ENCODE results near the gene TP63.
A peak's percentile ranks its signal among the peaks of the same experiment; 100 is the strongest.

The TP63 gene

DNA sequence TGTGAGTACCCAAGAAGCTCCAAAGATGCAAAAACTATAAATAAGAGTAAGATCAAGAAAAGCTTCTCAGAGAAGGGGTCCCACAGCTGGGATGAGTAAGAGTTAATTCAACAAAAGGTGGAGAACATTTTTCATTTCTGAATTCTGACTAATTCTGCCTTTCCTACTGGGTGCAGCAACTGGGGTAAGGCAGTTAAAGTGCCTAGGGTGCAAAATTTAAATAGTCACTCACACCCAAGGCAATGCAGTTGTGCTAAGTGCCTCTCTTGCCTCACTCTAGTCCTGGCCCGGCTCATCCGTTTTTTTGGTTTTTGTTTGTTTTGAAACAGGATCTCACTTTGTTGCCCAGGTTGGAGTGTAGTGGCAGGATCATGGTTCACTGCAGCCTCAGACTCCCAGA is 240.2 kb downstream of the TP63 start:
- TF ChIP-seq, protein P1, sequence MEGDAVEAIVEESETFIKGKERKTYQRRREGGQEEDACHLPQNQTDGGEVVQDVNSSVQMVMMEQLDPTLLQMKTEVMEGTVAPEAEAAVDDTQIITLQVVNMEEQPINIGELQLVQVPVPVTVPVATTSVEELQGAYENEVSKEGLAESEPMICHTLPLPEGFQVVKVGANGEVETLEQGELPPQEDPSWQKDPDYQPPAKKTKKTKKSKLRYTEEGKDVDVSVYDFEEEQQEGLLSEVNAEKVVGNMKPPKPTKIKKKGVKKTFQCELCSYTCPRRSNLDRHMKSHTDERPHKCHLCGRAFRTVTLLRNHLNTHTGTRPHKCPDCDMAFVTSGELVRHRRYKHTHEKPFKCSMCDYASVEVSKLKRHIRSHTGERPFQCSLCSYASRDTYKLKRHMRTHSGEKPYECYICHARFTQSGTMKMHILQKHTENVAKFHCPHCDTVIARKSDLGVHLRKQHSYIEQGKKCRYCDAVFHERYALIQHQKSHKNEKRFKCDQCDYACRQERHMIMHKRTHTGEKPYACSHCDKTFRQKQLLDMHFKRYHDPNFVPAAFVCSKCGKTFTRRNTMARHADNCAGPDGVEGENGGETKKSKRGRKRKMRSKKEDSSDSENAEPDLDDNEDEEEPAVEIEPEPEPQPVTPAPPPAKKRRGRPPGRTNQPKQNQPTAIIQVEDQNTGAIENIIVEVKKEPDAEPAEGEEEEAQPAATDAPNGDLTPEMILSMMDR (IDR thresholded peaks at IDR 0.05; ENCODE audit: control insufficient read depth, insufficient read depth, low read depth, low read length, missing control alignments), result no peak
- H3K4me3 ChIP-seq (ENCODE audit: control insufficient read depth, low read depth, low read length), result no peak overlapping the region
- DNase-seq (ENCODE audit: low read depth), result no peak

DNA sequence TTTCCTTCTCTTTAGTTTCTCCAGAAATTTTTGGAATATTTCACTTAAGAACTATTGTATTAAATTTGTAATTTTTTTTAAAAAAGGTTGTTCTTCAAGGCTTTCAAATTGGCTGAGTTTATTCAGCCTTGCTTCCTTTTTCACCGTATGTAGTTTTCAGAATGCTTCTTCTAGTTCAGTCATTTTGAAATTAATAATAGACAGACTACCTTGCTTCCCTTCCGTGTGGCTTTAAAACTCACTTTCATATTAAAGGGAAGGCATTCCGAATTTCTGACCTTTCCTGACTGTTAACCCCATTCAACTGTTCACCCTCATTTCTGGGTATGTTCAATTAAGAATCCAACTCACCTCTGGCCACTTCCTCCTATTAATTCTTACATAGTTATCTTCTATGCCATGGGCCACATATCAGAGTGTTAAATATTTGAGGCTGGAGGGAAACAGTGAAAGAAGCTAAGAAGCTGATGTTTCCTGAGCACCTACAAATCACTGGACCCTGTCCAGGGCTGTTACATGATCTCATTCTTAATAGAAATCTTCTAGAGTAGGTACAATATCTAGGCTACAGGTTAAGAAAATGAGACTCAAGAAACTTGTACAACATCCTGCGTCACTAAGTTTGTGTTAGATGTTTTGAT is 252.0 kb downstream of the TP63 start:
- TF ChIP-seq, protein P1 (IDR thresholded peaks at IDR 0.05; ENCODE audit: control insufficient read depth, insufficient read depth, low read depth, low read length, missing control alignments), result no peak
- DNase-seq (ENCODE audit: low read depth), result no peak
- no peak overlapping the region for H3K4me3 ChIP-seq (ENCODE audit: control insufficient read depth, low read depth, low read length)

DNA sequence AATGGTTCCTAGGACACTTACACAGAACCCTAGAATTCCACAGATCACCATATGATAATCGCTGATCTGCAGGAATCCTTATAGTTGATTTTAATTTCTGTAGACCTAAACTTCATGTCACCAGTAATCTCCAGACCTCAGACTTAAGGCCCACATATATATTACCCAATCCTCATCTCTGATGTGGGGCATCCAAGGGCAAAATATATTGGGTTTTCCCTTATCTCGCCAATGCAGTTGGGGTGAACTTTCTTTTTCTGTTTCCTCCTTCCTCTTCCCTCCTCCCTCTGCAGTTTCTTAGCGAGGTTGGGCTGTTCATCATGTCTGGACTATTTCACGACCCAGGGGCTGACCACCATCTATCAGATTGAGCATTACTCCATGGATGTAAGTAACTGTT is 259.3 kb downstream of the TP63 start:
- no peak overlapping the region for H3K4me3 ChIP-seq (ENCODE audit: control insufficient read depth, low read depth, low read length)
- DNase-seq (ENCODE audit: low read depth), result no peak
- TF ChIP-seq, protein P1 (IDR thresholded peaks at IDR 0.05; ENCODE audit: control insufficient read depth, insufficient read depth, low read depth, low read length, missing control alignments), result no peak

DNA sequence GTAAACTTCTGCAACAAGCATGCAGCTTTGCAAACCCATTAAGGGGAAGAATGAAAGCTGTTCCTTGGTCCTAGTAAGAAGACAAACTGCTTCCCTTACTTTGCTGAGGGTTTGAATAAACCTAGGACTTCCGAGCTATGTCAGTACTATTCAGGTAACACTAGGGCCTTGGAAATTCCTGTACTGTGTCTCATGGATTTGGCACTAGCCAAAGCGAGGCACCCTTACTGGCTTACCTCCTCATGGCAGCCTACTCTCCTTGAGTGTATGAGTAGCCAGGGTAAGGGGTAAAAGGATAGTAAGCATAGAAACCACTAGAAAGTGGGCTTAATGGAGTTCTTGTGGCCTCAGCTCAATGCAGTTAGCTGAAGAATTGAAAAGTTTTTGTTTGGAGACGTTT is 265.3 kb downstream of the TP63 start:
- TF ChIP-seq, protein P1 (IDR thresholded peaks at IDR 0.05; ENCODE audit: control insufficient read depth, insufficient read depth, low read depth, low read length, missing control alignments), result no peak
- DNase-seq (ENCODE audit: low read depth), result no peak
- no peak overlapping the region for H3K4me3 ChIP-seq (ENCODE audit: control insufficient read depth, low read depth, low read length)

DNA sequence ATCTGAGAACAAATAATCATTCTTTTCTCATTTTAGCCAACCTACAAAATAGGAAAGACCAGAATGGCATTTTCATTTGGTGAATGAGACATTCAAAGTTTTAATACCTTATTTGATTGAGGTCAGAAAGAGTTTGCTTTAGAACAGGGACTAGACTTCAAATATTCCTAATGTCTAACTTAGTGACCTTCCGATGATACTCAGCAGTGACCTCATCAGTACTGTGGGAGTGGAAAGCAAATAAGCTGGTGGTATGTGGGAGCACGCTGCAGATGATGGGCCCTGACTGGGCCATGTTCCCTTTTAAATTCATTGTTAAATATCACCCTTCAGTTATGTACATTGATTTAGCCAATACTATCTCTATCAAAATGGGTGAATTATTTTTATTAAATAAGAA is 266.2 kb downstream of the TP63 start:
- H3K4me3 ChIP-seq (ENCODE audit: control insufficient read depth, low read depth, low read length), result no peak overlapping the region
- TF ChIP-seq, protein P1 (IDR thresholded peaks at IDR 0.05; ENCODE audit: control insufficient read depth, insufficient read depth, low read depth, low read length, missing control alignments), result no peak
- no peak for DNase-seq (ENCODE audit: low read depth)

DNA sequence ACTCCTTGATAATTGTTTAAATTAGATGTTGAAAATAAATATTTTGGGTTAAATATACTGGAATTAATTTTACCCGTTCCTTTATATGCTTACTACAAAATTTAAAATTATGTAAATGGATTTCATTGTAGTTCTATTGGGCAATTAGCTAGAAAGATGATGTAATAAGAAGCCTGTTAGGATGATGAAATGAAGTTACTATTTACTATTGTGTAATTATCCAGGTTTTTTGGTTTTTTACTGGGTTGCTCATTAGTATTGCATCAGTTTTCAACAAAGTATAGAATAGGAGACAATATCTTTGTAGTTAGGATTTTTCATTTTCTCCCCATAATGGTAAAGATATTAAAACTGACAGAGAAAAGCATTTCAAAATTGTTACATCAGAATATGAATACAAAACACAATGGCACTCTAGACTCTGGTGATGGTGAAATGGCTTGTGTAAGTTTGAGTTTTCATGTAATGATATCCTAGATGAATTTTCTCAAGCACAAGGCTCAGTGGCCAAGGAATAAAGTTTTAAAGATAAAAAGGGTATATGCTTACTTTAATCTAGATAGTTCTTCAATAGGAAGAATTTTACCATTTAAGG is 267.5 kb downstream of the TP63 start:
- TF ChIP-seq, protein P1 (IDR thresholded peaks at IDR 0.05; ENCODE audit: control insufficient read depth, insufficient read depth, low read depth, low read length, missing control alignments), result no peak
- H3K4me3 ChIP-seq (ENCODE audit: control insufficient read depth, low read depth, low read length), result no peak overlapping the region
- DNase-seq (ENCODE audit: low read depth), result peak; percentile 10
